ENCODE data around the gene MUTYH. TPM values are rescaled to one million over a fixed set of nuclear protein-coding genes. Genes with fewer than 3 reads are reported as not detected.

MUTYH gene
- total RNA-seq, 1 experiment from 2014 or later = 40.8 TPM

- H3K4me1 ChIP-seq (ENCODE audit: control insufficient read depth, insufficient read depth, low read length) = no peaks in the 10 kb centered on the region
- BruUV-seq (replicated peaks) = no TSS peak
- H3K9me3 ChIP-seq (ENCODE audit: control insufficient read depth, insufficient read depth, low read depth, low read length) = no peaks in the 10 kb centered on the region
- no peak for ATAC-seq
- no peaks in the 10 kb centered on the region for H3K36me3 ChIP-seq (ENCODE audit: control insufficient read depth, insufficient read depth, low read length)
- intact Hi-C loops (cut with micrococcal nuclease; ENCODE audit: unreplicated experiment) (no loop called here), in situ Hi-C loops (cut with HindIII; ENCODE audit: low pct_unique_long_range_greater_than_20kb, low sequenced_read_pairs) (no loop called here)
- no peak overlapping the region for H3K27ac ChIP-seq (ENCODE audit: low read length)
- ChIA-PET POLR2A (interaction anchor here (2.2 kb wide), 1 partner anchor 8 kb away, joined by 7 read pairs; no protein-coding TSS in a partner anchor), CTCF (interaction anchor here (0.6 kb wide), 1 partner anchor 127 kb away, joined by 3 read pairs; no protein-coding TSS in a partner anchor)
- H3K4me3 ChIP-seq (ENCODE audit: low read depth in 2 of 2, low read length in 2 of 2) = no peak overlapping the region
- no peaks in the 10 kb centered on the region for H3K27me3 ChIP-seq (ENCODE audit: control insufficient read depth, insufficient read depth, low read length)
- no peak for DNase-seq (ENCODE audit: low read depth, low spot score)
- TF ChIP-seq TCF7L2 (IDR thresholded peaks at IDR 0.05; ENCODE audit: low read depth, low read length) (no peak), POLR2AphosphoS5 (IDR thresholded peaks at IDR 0.05; ENCODE audit: low read depth, low read length) (no peak), REST (IDR thresholded peaks at IDR 0.05; ENCODE audit: insufficient read depth in 1 of 2, low read depth in 2 of 2, low read length in 1 of 2) (no peak)
Measured at GRCh38 chr1:45355683-45356082, 15.4 kb upstream of the MUTYH start.

- H3K27ac ChIP-seq (ENCODE audit: low read length) = no peak overlapping the region
- no peak for DNase-seq (ENCODE audit: low read depth, low spot score)
- ChIA-PET CTCF (interaction anchor here (0.6 kb wide), 1 partner anchor 128 kb away, joined by 3 read pairs; no protein-coding TSS in a partner anchor), POLR2A (interaction anchor here (0.5 kb wide), 1 partner anchor 367 kb away, joined by 5 read pairs; no protein-coding TSS in a partner anchor)
- TF ChIP-seq CTCF (IDR thresholded peaks at IDR 0.05) = no peak
- TF ChIP-seq TCF7L2 (IDR thresholded peaks at IDR 0.05; ENCODE audit: low read depth, low read length) = no peak
- no peak for TF ChIP-seq REST (IDR thresholded peaks at IDR 0.05; ENCODE audit: insufficient read depth in 1 of 2, low read depth in 2 of 2, low read length in 1 of 2)
- TF ChIP-seq POLR2AphosphoS5 (IDR thresholded peaks at IDR 0.05; ENCODE audit: low read depth, low read length) = no peak
- no peak for TF ChIP-seq SIN3A (IDR thresholded peaks at IDR 0.05; ENCODE audit: borderline replicate concordance, insufficient read depth, low read depth, low read length)
- H3K9me3 ChIP-seq (ENCODE audit: control insufficient read depth, insufficient read depth, low read depth, low read length) = no peaks in the 10 kb centered on the region
- intact Hi-C loops (cut with micrococcal nuclease; ENCODE audit: unreplicated experiment) (no loop called here), in situ Hi-C loops (cut with HindIII; ENCODE audit: low pct_unique_long_range_greater_than_20kb, low sequenced_read_pairs) (no loop called here)
- H3K27me3 ChIP-seq (ENCODE audit: control insufficient read depth, insufficient read depth, low read length) = no peaks in the 10 kb centered on the region
- H3K4me3 ChIP-seq (ENCODE audit: low read depth in 2 of 2, low read length in 2 of 2) = no peak overlapping the region
- H3K4me1 ChIP-seq (ENCODE audit: control insufficient read depth, insufficient read depth, low read length) = no peaks in the 10 kb centered on the region
- ATAC-seq = no peak
- H3K36me3 ChIP-seq (ENCODE audit: control insufficient read depth, insufficient read depth, low read length) = no peaks in the 10 kb centered on the region
- no TSS peak for BruUV-seq (replicated peaks)
Measured at GRCh38 chr1:45354838-45355237, 14.6 kb upstream of the MUTYH start.
